WTC11 (cell line): ENCODE results near the gene NCF2. TPM values are rescaled to one million over a fixed set of nuclear protein-coding genes. Genes with fewer than 3 reads are reported as not detected.

Experiments used
- ATAC-seq: fragments of 200-7000 bp; cut with Tn5 transposase; 2 replicates; pipeline ENCODE4 v1.10.0; 2021; ENCODE audit warnings: mild to moderate bottlenecking, moderate library complexity
- CTCF ChIA-PET: fragments of 300-600 bp; sonication (Branson Sonifier 250); formaldehyde crosslinking; loops from one replicate; lab custom pipeline; 2021; ENCODE audit warnings: antibody characterized with exemption; lab: Charles Lee
- POLR2A ChIA-PET: fragments of 350-600 bp; sonication (Branson Sonifier 250); formaldehyde crosslinking; loops from one replicate; lab custom pipeline; 2021; ENCODE audit warnings: antibody characterized with exemption; lab: Charles Lee
- DNase-seq: peaks from one replicate; pipeline ENCODE4 v3.0.0; 2021; ENCODE audit warnings: low spot score
- H3K27ac Mint-ChIP-seq: 2 replicates; pipeline ENCODE4 v1.8.0; 2021; ENCODE audit warnings: mixed read lengths
- H3K27me3 Mint-ChIP-seq: 2 replicates; pipeline ENCODE4 v1.8.0; 2021; ENCODE audit warnings: low read depth, mild to moderate bottlenecking, moderate library complexity, mixed read lengths
- H3K36me3 Mint-ChIP-seq: 2 replicates; pipeline ENCODE4 v1.8.0; 2021; ENCODE audit warnings: mixed read lengths
- H3K4me1 Mint-ChIP-seq: 2 replicates; pipeline ENCODE4 v1.8.0; 2022; ENCODE audit warnings: mixed read lengths
- H3K4me3 Mint-ChIP-seq: 2 replicates; pipeline ENCODE4 v1.8.0; 2021; ENCODE audit warnings: mild to moderate bottlenecking, moderate library complexity, mixed read lengths
- H3K9me3 Mint-ChIP-seq: 2 replicates; pipeline ENCODE4 v1.8.0; 2021; ENCODE audit warnings: mixed read lengths
- ATF6 ChIP-seq: sonication (generic); formaldehyde crosslinking; IDR thresholded peaks from 2 replicates; pipeline ENCODE4 v1.8.1; 2023; ENCODE audit warnings: mild to moderate bottlenecking, missing genetic modification reagents
- CDX4 ChIP-seq: fragments of 250-450 bp; sonication (Bioruptor Pico); IDR thresholded peaks from 2 replicates; pipeline ENCODE4 v1.9.0; 2021; ENCODE audit warnings: moderate library complexity, mild to moderate bottlenecking, inconsistent platforms, borderline replicate concordance
- CREB1 ChIP-seq: sonication (generic); formaldehyde crosslinking; IDR thresholded peaks from 2 replicates; pipeline ENCODE4 v1.8.0; 2023; ENCODE audit warnings: mild to moderate bottlenecking, missing genetic modification reagents
- CREM ChIP-seq: sonication (generic); formaldehyde crosslinking; IDR thresholded peaks from 2 replicates; pipeline ENCODE4 v1.8.1; 2022; ENCODE audit warnings: mild to moderate bottlenecking, missing genetic modification reagents, moderate library complexity
- E2F5 ChIP-seq: sonication (generic); formaldehyde crosslinking; IDR thresholded peaks from 2 replicates; pipeline ENCODE4 v1.8.1; 2022; ENCODE audit warnings: mild to moderate bottlenecking, moderate library complexity, missing genetic modification reagents
- ERG ChIP-seq: fragments of 250-450 bp; sonication (Bioruptor Pico); IDR thresholded peaks from 2 replicates; pipeline ENCODE4 v1.8.0; 2021; ENCODE audit warnings: mild to moderate bottlenecking
- GTF2I ChIP-seq: fragments of 250-450 bp; sonication (Bioruptor Pico); conservative IDR thresholded peaks from 2 replicates; pipeline ENCODE4 v1.4.0; 2021; ENCODE audit warnings: mild to moderate bottlenecking
- IRF1 ChIP-seq: sonication (generic); formaldehyde crosslinking; IDR thresholded peaks from 2 replicates; pipeline ENCODE4 v1.8.0; 2023; ENCODE audit warnings: missing genetic modification reagents
- MAX ChIP-seq: sonication (generic); formaldehyde crosslinking; IDR thresholded peaks from 2 replicates; pipeline ENCODE4 v1.8.0; 2022; ENCODE audit warnings: mild to moderate bottlenecking, missing genetic modification reagents
- MLX ChIP-seq: sonication (generic); formaldehyde crosslinking; IDR thresholded peaks from 2 replicates; pipeline ENCODE4 v1.8.1; 2023; ENCODE audit warnings: mild to moderate bottlenecking, missing genetic modification reagents, moderate library complexity
- MXD4 ChIP-seq: fragments of 250-450 bp; sonication (Bioruptor Pico); IDR thresholded peaks from 2 replicates; pipeline ENCODE4 v1.8.0; 2021; ENCODE audit warnings: mild to moderate bottlenecking, moderate library complexity, borderline replicate concordance
- MYBL2 ChIP-seq: sonication (generic); formaldehyde crosslinking; IDR thresholded peaks from 2 replicates; pipeline ENCODE4 v1.8.1; 2023; ENCODE audit warnings: mild to moderate bottlenecking, moderate library complexity, missing genetic modification reagents
- PREB ChIP-seq: sonication (generic); formaldehyde crosslinking; IDR thresholded peaks from 2 replicates; pipeline ENCODE4 v1.8.1; 2022; ENCODE audit warnings: mild to moderate bottlenecking, missing genetic modification reagents, moderate library complexity, borderline replicate concordance
- SOX15 ChIP-seq: fragments of 250-450 bp; sonication (Bioruptor Pico); IDR thresholded peaks from 2 replicates; pipeline ENCODE4 v1.9.0; 2021; ENCODE audit warnings: mild to moderate bottlenecking
- SP1 ChIP-seq: sonication (generic); formaldehyde crosslinking; conservative IDR thresholded peaks from 2 replicates; pipeline ENCODE4 v1.8.1; 2022; ENCODE audit warnings: missing genetic modification reagents
- TCF7 ChIP-seq: sonication (generic); formaldehyde crosslinking; IDR thresholded peaks from 2 replicates; pipeline ENCODE4 v1.8.0; 2022; ENCODE audit warnings: mild to moderate bottlenecking, low read depth, missing genetic modification reagents, moderate library complexity
- TEAD4 ChIP-seq: sonication (generic); formaldehyde crosslinking; IDR thresholded peaks from 2 replicates; pipeline ENCODE4 v1.8.0; 2022; ENCODE audit warnings: mild to moderate bottlenecking, missing genetic modification reagents
- ZMAT4 ChIP-seq: fragments of 250-450 bp; sonication (Bioruptor Pico); IDR thresholded peaks from 2 replicates; pipeline ENCODE4 v1.9.0; 2021; ENCODE audit warnings: mild to moderate bottlenecking
- ZNF263 ChIP-seq: sonication (generic); formaldehyde crosslinking; IDR thresholded peaks from 2 replicates; pipeline ENCODE4 v1.8.1; 2022; ENCODE audit warnings: low read depth, mild to moderate bottlenecking, moderate library complexity, missing genetic modification reagents
- ZNF281 ChIP-seq: sonication (generic); formaldehyde crosslinking; IDR thresholded peaks from 2 replicates; pipeline ENCODE4 v1.8.0; 2023; ENCODE audit warnings: mild to moderate bottlenecking, missing genetic modification reagents
- ZNF396 ChIP-seq: fragments of 250-450 bp; sonication (Bioruptor Pico); IDR thresholded peaks from 2 replicates; pipeline ENCODE4 v1.8.0; 2021; ENCODE audit warnings: mild to moderate bottlenecking, moderate library complexity, borderline replicate concordance
- ZSCAN18 ChIP-seq: fragments of 250-450 bp; sonication (Bioruptor Pico); IDR thresholded peaks from 2 replicates; pipeline ENCODE4 v2.1.2; 2022; ENCODE audit warnings: mild to moderate bottlenecking, moderate library complexity
- total RNA-seq: library from RNA; stranded (reverse); gene quantifications from 3 replicates; pipeline ENCODE4 v1.2.3, GENCODE V29; 2021

NCF2 gene
- total RNA-seq, 1 experiment from 2014 or later = 0.52 TPM

GRCh38 chr1:183602510-183602909, 12.3 kb upstream of the NCF2 start:
- Mint-ChIP-seq H3K4me1 (no peaks in the 10 kb centered on the region), H3K27ac (no peak overlapping the region), H3K9me3 (no peaks in the 10 kb centered on the region), H3K36me3 (no peaks in the 10 kb centered on the region), H3K4me3 (no peak overlapping the region), H3K27me3 (no peaks in the 10 kb centered on the region; the same call in 1 of the 2 replicates)
- POLR2A ChIA-PET = interaction anchor here (0.7 kb wide), 1 partner anchor 1884 kb away, joined by 3 read pairs; no protein-coding TSS in a partner anchor
- ATAC-seq = no peak
- CTCF ChIA-PET = no interaction called here
- no peak for DNase-seq
- TF ChIP-seq SP1 (CRISPR knock-in tag) (no peak), ZMAT4 (CRISPR knock-in tag) (no peak), ATF6 (CRISPR knock-in tag) (no peak), MYBL2 (CRISPR knock-in tag) (no peak), MAX (no peak), IRF1 (no peak), GTF2I (CRISPR knock-in tag) (no peak), TEAD4 (CRISPR knock-in tag) (no peak), ZNF281 (no peak), ERG (CRISPR knock-in tag) (no peak), ZSCAN18 (no peak), TCF7 (CRISPR knock-in tag) (no peak)
- TF ChIP-seq, all 79 proteins: peak for 0

- DNase-seq (no peak), ATAC-seq (no peak)
- Mint-ChIP-seq H3K27me3 (no peaks in the 10 kb centered on the region; the same call in 1 of the 2 replicates), H3K4me1 (no peaks in the 10 kb centered on the region), H3K9me3 (no peaks in the 10 kb centered on the region), H3K27ac (no peak overlapping the region), H3K4me3 (no peak overlapping the region), H3K36me3 (no peaks in the 10 kb centered on the region)
- POLR2A ChIA-PET = no interaction called here
- CTCF ChIA-PET = interaction anchor here (2.1 kb wide), 1 partner anchor 9 kb away, joined by 7 read pairs; no protein-coding TSS in a partner anchor
- no peak for TF ChIP-seq ZNF263 (CRISPR knock-in tag)
- no peak for TF ChIP-seq E2F5 (CRISPR knock-in tag)
- TF ChIP-seq CREB1 = no peak
- no peak for TF ChIP-seq MLX
- no peak for TF ChIP-seq PREB (CRISPR knock-in tag)
- no peak for TF ChIP-seq SOX15 (CRISPR knock-in tag)
- TF ChIP-seq CDX4 = no peak
- no peak for TF ChIP-seq CREM (CRISPR knock-in tag)
- TF ChIP-seq ZMAT4 (CRISPR knock-in tag) = no peak
- TF ChIP-seq MXD4 = no peak
- TF ChIP-seq ZNF396 (CRISPR knock-in tag) = no peak
Measured at GRCh38 chr1:183600634-183601033, 10.4 kb upstream of the NCF2 start.
